SJCRH30 (cell line): ENCODE data around the gene DAB1. TPM values are rescaled to one million over a fixed set of nuclear protein-coding genes. Genes with fewer than 3 reads are reported as not detected.

Experiments
- DNase-seq, 2 experiments: peaks; one replicate each; pipeline ENCODE4 v3.0.0-alpha.2; 2015 to 2020
- H3K27ac ChIP-seq: fragments of 250-450 bp; sonication (Bioruptor Pico); 2 replicates; pipeline ENCODE4 v1.5.1; 2020; ENCODE audit warnings: mild to moderate bottlenecking, moderate library complexity
- H3K27me3 ChIP-seq: fragments of 250-450 bp; sonication (Bioruptor Pico); 2 replicates; pipeline ENCODE4 v1.5.1; 2020; ENCODE audit warnings: mild to moderate bottlenecking, moderate library complexity
- H3K36me3 ChIP-seq: fragments of 250-450 bp; sonication (Bioruptor Pico); 2 replicates; pipeline ENCODE4 v1.5.1; 2020; ENCODE audit warnings: mild to moderate bottlenecking, moderate library complexity
- H3K4me1 ChIP-seq: fragments of 250-450 bp; sonication (Bioruptor Pico); 2 replicates; pipeline ENCODE4 v1.5.1; 2020; ENCODE audit warnings: mild to moderate bottlenecking, moderate library complexity
- H3K4me3 ChIP-seq: fragments of 250-450 bp; sonication (Bioruptor Pico); 2 replicates; pipeline ENCODE4 v1.5.1; 2020; ENCODE audit warnings: mild to moderate bottlenecking, moderate library complexity
- H3K9me3 ChIP-seq: fragments of 250-450 bp; sonication (Bioruptor Pico); replicated peaks from 2 replicates; pipeline ENCODE4 v1.5.1; 2020; ENCODE audit warnings: mild to moderate bottlenecking, moderate library complexity
- total RNA-seq: library from RNA; depleted of rRNA; stranded (reverse); fragments of >200 nt; shearing (Covaris generic); gene quantifications from 2 replicates; pipeline ENCODE4 v1.2.3, GENCODE V29; 2014

DAB1 gene
- total RNA-seq, 1 experiment from 2014 or later: not detected

- no peaks in the 10 kb centered on the region; the same call in 1 of the 2 replicates for H3K9me3 ChIP-seq
- no peak overlapping the region for H3K4me3 ChIP-seq
- DNase-seq: no peak
- H3K27me3 ChIP-seq: peaks cover 28% of the 10 kb centered on the region
- no peaks in the 10 kb centered on the region for H3K4me1 ChIP-seq
- no peak overlapping the region for H3K27ac ChIP-seq
- no peaks in the 10 kb centered on the region for H3K36me3 ChIP-seq
Observed at GRCh38 chr1:57424231-57425027, 569 bp upstream of the DAB1 start.

GRCh38 chr1:57423135-57423655, 665 bp downstream of the DAB1 start:
- no peak for DNase-seq
- Histone ChIP-seq H3K4me1 (no peaks in the 10 kb centered on the region), H3K9me3 (no peaks in the 10 kb centered on the region; the same call in 1 of the 2 replicates), H3K27me3 (peaks cover 28% of the 10 kb centered on the region), H3K27ac (no peak overlapping the region), H3K36me3 (no peaks in the 10 kb centered on the region), H3K4me3 (no peak overlapping the region)

- H3K4me3 ChIP-seq: no peak overlapping the region
- H3K27ac ChIP-seq: no peak overlapping the region
- no peaks in the 10 kb centered on the region; the same call in 1 of the 2 replicates for H3K9me3 ChIP-seq
- H3K4me1 ChIP-seq: no peaks in the 10 kb centered on the region
- H3K36me3 ChIP-seq: no peaks in the 10 kb centered on the region
- no peak for DNase-seq
- peaks cover 28% of the 10 kb centered on the region for H3K27me3 ChIP-seq
Observed at GRCh38 chr1:57422271-57423134, 1.4 kb downstream of the DAB1 start.

GRCh38 chr1:57421806-57422205, 2.1 kb downstream of the DAB1 start:
- H3K4me1 ChIP-seq: no peaks in the 10 kb centered on the region
- no peak overlapping the region for H3K4me3 ChIP-seq
- H3K27me3 ChIP-seq: peaks cover 29% of the 10 kb centered on the region
- no peak for DNase-seq
- H3K36me3 ChIP-seq: no peaks in the 10 kb centered on the region
- no peaks in the 10 kb centered on the region; the same call in 1 of the 2 replicates for H3K9me3 ChIP-seq
- no peak overlapping the region for H3K27ac ChIP-seq

- no peak for DNase-seq
- Histone ChIP-seq H3K9me3 (no peaks in the 10 kb centered on the region; the same call in 1 of the 2 replicates), H3K4me1 (no peaks in the 10 kb centered on the region), H3K27me3 (peaks cover 32% of the 10 kb centered on the region), H3K36me3 (no peaks in the 10 kb centered on the region), H3K27ac (no peak overlapping the region), H3K4me3 (no peak overlapping the region)
Observed at GRCh38 chr1:57420981-57421785, 2.7 kb downstream of the DAB1 start.

GRCh38 chr1:57418971-57419370, 4.9 kb downstream of the DAB1 start:
- Histone ChIP-seq H3K9me3 (no peaks in the 10 kb centered on the region), H3K4me1 (no peaks in the 10 kb centered on the region), H3K36me3 (no peaks in the 10 kb centered on the region), H3K27ac (no peak overlapping the region), H3K4me3 (no peak overlapping the region), H3K27me3 (peaks cover 15% of the 10 kb centered on the region; the same call in 1 of the 2 replicates)
- no peak for DNase-seq

- peak; percentile 97 to 99 for DNase-seq
- peak overlapping the region; percentile 46 for H3K27ac ChIP-seq
- H3K9me3 ChIP-seq: peaks cover 4% of the 10 kb centered on the region
- peaks cover 22% of the 10 kb centered on the region for H3K4me1 ChIP-seq
- no peak overlapping the region for H3K4me3 ChIP-seq
- H3K27me3 ChIP-seq: no peaks in the 10 kb centered on the region
- no peaks in the 10 kb centered on the region for H3K36me3 ChIP-seq
Observed at GRCh38 chr1:57411262-57411661, 12.6 kb downstream of the DAB1 start.

GRCh38 chr1:57410508-57410907, 13.4 kb downstream of the DAB1 start:
- Histone ChIP-seq H3K9me3 (peaks cover 4% of the 10 kb centered on the region), H3K27ac (peak overlapping the region; percentile 19), H3K27me3 (no peaks in the 10 kb centered on the region), H3K4me1 (peaks cover 22% of the 10 kb centered on the region), H3K4me3 (no peak overlapping the region), H3K36me3 (no peaks in the 10 kb centered on the region)
- no peak for DNase-seq

- no peaks in the 10 kb centered on the region for H3K36me3 ChIP-seq
- peaks cover 22% of the 10 kb centered on the region for H3K4me1 ChIP-seq
- no peak for DNase-seq
- H3K4me3 ChIP-seq: no peak overlapping the region
- no peaks in the 10 kb centered on the region for H3K27me3 ChIP-seq
- H3K9me3 ChIP-seq: peaks cover 2% of the 10 kb centered on the region
- H3K27ac ChIP-seq: no peak overlapping the region
Observed at GRCh38 chr1:57407928-57408327, 15.9 kb downstream of the DAB1 start.

GRCh38 chr1:57406428-57406970, 17.4 kb downstream of the DAB1 start:
- Histone ChIP-seq H3K4me1 (peaks cover 15% of the 10 kb centered on the region), H3K9me3 (no peaks in the 10 kb centered on the region), H3K4me3 (no peak overlapping the region), H3K36me3 (no peaks in the 10 kb centered on the region), H3K27ac (no peak overlapping the region), H3K27me3 (no peaks in the 10 kb centered on the region)
- DNase-seq: no peak

- Histone ChIP-seq H3K4me1 (peaks cover 2% of the 10 kb centered on the region), H3K27me3 (no peaks in the 10 kb centered on the region), H3K36me3 (no peaks in the 10 kb centered on the region), H3K9me3 (no peaks in the 10 kb centered on the region), H3K4me3 (no peak overlapping the region), H3K27ac (no peak overlapping the region)
- no peak for DNase-seq
Observed at GRCh38 chr1:57404884-57405283, 19.0 kb downstream of the DAB1 start.

- no peak overlapping the region for H3K27ac ChIP-seq
- no peak overlapping the region for H3K4me3 ChIP-seq
- no peaks in the 10 kb centered on the region for H3K36me3 ChIP-seq
- peaks cover 11% of the 10 kb centered on the region for H3K27me3 ChIP-seq
- H3K4me1 ChIP-seq: no peaks in the 10 kb centered on the region
- H3K9me3 ChIP-seq: no peaks in the 10 kb centered on the region; the same call in 1 of the 2 replicates
- no peak for DNase-seq
Observed at GRCh38 chr1:57403201-57403600, 20.7 kb downstream of the DAB1 start.

GRCh38 chr1:57401671-57402070, 22.2 kb downstream of the DAB1 start:
- no peak overlapping the region for H3K4me3 ChIP-seq
- no peaks in the 10 kb centered on the region; the same call in 1 of the 2 replicates for H3K9me3 ChIP-seq

GRCh38 chr1:57400048-57400447, 23.8 kb downstream of the DAB1 start:
- no peak for DNase-seq
- H3K9me3 ChIP-seq: no peaks in the 10 kb centered on the region; the same call in 1 of the 2 replicates
- H3K4me1 ChIP-seq: no peaks in the 10 kb centered on the region
- H3K27ac ChIP-seq: no peak overlapping the region
- no peaks in the 10 kb centered on the region for H3K36me3 ChIP-seq
- H3K4me3 ChIP-seq: no peak overlapping the region
- peaks cover 17% of the 10 kb centered on the region for H3K27me3 ChIP-seq

More at GRCh38 chr1:57401671-57402070, 22.2 kb downstream of the DAB1 start:
- DNase-seq: no peak
- no peak overlapping the region for H3K27ac ChIP-seq
- H3K27me3 ChIP-seq: peaks cover 14% of the 10 kb centered on the region
- H3K36me3 ChIP-seq: no peaks in the 10 kb centered on the region
- no peaks in the 10 kb centered on the region for H3K4me1 ChIP-seq
